ENCODE measurements around the gene PFAS.
"Not testable (repeated sequence)": the region's sequence is repeated elsewhere in the genome, so short reads cannot be mapped to it uniquely, and the experiment has no call there.

Gene PFAS

GRCh38 chr17:8226536-8227237 lies 22.4 kb upstream of the PFAS start:
- peak overlapping the region; percentile 51 for H3K4me3 ChIP-seq (ENCODE audit: low read depth, low read length)
- DNase-seq (ENCODE audit: low read depth) = peak; percentile 76

GRCh38 chr17:8227238-8227581 lies 21.9 kb upstream of the PFAS start:
- DNase-seq (ENCODE audit: low read depth) = no peak
- peak overlapping the region; percentile 51 for H3K4me3 ChIP-seq (ENCODE audit: low read depth, low read length)

GRCh38 chr17:8231701-8232100 lies 17.4 kb upstream of the PFAS start:
- H3K4me3 ChIP-seq (ENCODE audit: low read depth, low read length) = no peak overlapping the region
- DNase-seq (ENCODE audit: low read depth) = no peak

GRCh38 chr17:8234361-8235270 lies 14.5 kb upstream of the PFAS start:
- no peak overlapping the region for H3K4me3 ChIP-seq (ENCODE audit: low read depth, low read length)
- no peak for DNase-seq (ENCODE audit: low read depth)

- no peak overlapping the region for H3K4me3 ChIP-seq (ENCODE audit: low read depth, low read length)
- no peak for DNase-seq (ENCODE audit: low read depth)
These were observed 13.4 kb upstream of the PFAS start for GRCh38 chr17:8235676-8236075.

GRCh38 chr17:8237175-8237574 lies 11.9 kb upstream of the PFAS start:
- H3K4me3 ChIP-seq (ENCODE audit: low read depth, low read length) = no peak overlapping the region
- DNase-seq (ENCODE audit: low read depth) = no peak

- no peak for DNase-seq (ENCODE audit: low read depth)
- no peak overlapping the region for H3K4me3 ChIP-seq (ENCODE audit: low read depth, low read length)
These were observed 11.2 kb upstream of the PFAS start for GRCh38 chr17:8237886-8238285.

- DNase-seq (ENCODE audit: low read depth) = no peak
- H3K4me3 ChIP-seq (ENCODE audit: low read depth, low read length) = no peak overlapping the region
These were observed 5.3 kb upstream of the PFAS start for GRCh38 chr17:8243827-8244226.

- DNase-seq (ENCODE audit: low read depth) = no peak
- H3K4me3 ChIP-seq (ENCODE audit: low read depth, low read length) = no peak overlapping the region
These were observed 4.3 kb upstream of the PFAS start for GRCh38 chr17:8244768-8245167.

- H3K4me3 ChIP-seq (ENCODE audit: low read depth, low read length) = peak overlapping the region; percentile 99
- no peak for DNase-seq (ENCODE audit: low read depth)
These were observed 772 bp downstream of the PFAS start for GRCh38 chr17:8249621-8250500.

GRCh38 chr17:8251411-8251810 lies 2.3 kb downstream of the PFAS start:
- DNase-seq (ENCODE audit: low read depth); H3K4me3 ChIP-seq (ENCODE audit: low read depth, low read length): not testable (repeated sequence)

GRCh38 chr17:8253801-8254200 lies 4.7 kb downstream of the PFAS start:
- no peak for DNase-seq (ENCODE audit: low read depth)
- no peak overlapping the region for H3K4me3 ChIP-seq (ENCODE audit: low read depth, low read length)

GRCh38 chr17:8254881-8255280 lies 5.8 kb downstream of the PFAS start:
- no peak for DNase-seq (ENCODE audit: low read depth)
- no peak overlapping the region for H3K4me3 ChIP-seq (ENCODE audit: low read depth, low read length)

- no peak for DNase-seq (ENCODE audit: low read depth)
- H3K4me3 ChIP-seq (ENCODE audit: low read depth, low read length) = no peak overlapping the region
These were observed 6.4 kb downstream of the PFAS start for GRCh38 chr17:8255499-8255898.

GRCh38 chr17:8256291-8256690 lies 7.2 kb downstream of the PFAS start:
- H3K4me3 ChIP-seq (ENCODE audit: low read depth, low read length) = no peak overlapping the region
- DNase-seq (ENCODE audit: low read depth) = no peak

GRCh38 chr17:8256691-8257090 lies 7.6 kb downstream of the PFAS start:
- H3K4me3 ChIP-seq (ENCODE audit: low read depth, low read length) = no peak overlapping the region
- DNase-seq (ENCODE audit: low read depth) = no peak

GRCh38 chr17:8257801-8258200 lies 8.7 kb downstream of the PFAS start:
- no peak for DNase-seq (ENCODE audit: low read depth)
- H3K4me3 ChIP-seq (ENCODE audit: low read depth, low read length) = no peak overlapping the region

- no peak for DNase-seq (ENCODE audit: low read depth)
These were observed 15.2 kb downstream of the PFAS start for GRCh38 chr17:8264320-8264719.

GRCh38 chr17:8264836-8265542 lies 15.9 kb downstream of the PFAS start:
- DNase-seq (ENCODE audit: low read depth) = no peak
- H3K4me3 ChIP-seq (ENCODE audit: low read depth, low read length) = no peak overlapping the region

More at GRCh38 chr17:8264320-8264719, 15.2 kb downstream of the PFAS start:
- no peak overlapping the region for H3K4me3 ChIP-seq (ENCODE audit: low read depth, low read length)
